OCI-LY1 (cell line): ENCODE data around the gene SIDT1.

Experiments
- EZH2 ChIP-seq: fragments of 200-600 bp; sonication (generic), shearing (Covaris generic); IDR thresholded peaks from 2 replicates; pipeline ENCODE4 v1.8.0; 2017; ENCODE audit warnings: borderline replicate concordance, mixed run types, mild to moderate bottlenecking, antibody characterized with exemption, low read length, moderate library complexity, mixed read lengths
- TF ChIP-seq, protein P1 (sequence below): fragments of 200-600 bp; sonication (generic), shearing (Covaris generic); IDR thresholded peaks from 2 replicates; pipeline ENCODE4 v1.5.1; 2017; ENCODE audit warnings: mild to moderate bottlenecking, antibody characterized with exemption, low read length, moderate library complexity, mixed read lengths

DNA sequence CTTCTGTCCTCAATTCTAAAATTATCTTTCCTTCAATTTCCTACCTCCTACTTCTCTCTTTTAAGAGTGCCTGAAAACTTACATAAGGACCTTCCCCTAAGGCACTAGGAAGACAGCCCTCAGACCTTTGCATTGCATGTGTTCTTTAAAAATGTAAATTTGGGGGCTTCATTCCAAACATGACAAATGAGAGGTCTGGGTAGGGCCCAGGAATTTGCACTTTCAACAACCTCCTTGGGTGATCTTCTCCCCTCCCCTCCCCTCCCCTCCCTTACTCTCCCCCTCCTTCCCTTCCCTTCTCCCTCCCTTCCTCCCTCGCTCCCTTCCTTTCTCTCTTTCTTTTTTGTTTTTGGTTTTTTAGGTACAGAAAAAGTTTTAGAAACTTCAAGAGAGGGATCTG is 145.4 kb downstream of the SIDT1 start:
- TF ChIP-seq, protein P1, sequence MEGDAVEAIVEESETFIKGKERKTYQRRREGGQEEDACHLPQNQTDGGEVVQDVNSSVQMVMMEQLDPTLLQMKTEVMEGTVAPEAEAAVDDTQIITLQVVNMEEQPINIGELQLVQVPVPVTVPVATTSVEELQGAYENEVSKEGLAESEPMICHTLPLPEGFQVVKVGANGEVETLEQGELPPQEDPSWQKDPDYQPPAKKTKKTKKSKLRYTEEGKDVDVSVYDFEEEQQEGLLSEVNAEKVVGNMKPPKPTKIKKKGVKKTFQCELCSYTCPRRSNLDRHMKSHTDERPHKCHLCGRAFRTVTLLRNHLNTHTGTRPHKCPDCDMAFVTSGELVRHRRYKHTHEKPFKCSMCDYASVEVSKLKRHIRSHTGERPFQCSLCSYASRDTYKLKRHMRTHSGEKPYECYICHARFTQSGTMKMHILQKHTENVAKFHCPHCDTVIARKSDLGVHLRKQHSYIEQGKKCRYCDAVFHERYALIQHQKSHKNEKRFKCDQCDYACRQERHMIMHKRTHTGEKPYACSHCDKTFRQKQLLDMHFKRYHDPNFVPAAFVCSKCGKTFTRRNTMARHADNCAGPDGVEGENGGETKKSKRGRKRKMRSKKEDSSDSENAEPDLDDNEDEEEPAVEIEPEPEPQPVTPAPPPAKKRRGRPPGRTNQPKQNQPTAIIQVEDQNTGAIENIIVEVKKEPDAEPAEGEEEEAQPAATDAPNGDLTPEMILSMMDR: no peak
- no peak for TF ChIP-seq EZH2
